GM21360 (cell line): ENCODE results near the gene PAQR6.
"Not testable (repeated sequence)": the region's sequence is repeated elsewhere in the genome, so short reads cannot be mapped to it uniquely, and the experiment has no call there.

Experiments used
- ATAC-seq: cut with Tn5 transposase; IDR thresholded peaks from one replicate; pipeline ENCODE4 v1.9.1; 2021; ENCODE audit warnings: mild to moderate bottlenecking, moderate library complexity; ENCODE audit not compliant: unreplicated experiment

Gene PAQR6

DNA sequence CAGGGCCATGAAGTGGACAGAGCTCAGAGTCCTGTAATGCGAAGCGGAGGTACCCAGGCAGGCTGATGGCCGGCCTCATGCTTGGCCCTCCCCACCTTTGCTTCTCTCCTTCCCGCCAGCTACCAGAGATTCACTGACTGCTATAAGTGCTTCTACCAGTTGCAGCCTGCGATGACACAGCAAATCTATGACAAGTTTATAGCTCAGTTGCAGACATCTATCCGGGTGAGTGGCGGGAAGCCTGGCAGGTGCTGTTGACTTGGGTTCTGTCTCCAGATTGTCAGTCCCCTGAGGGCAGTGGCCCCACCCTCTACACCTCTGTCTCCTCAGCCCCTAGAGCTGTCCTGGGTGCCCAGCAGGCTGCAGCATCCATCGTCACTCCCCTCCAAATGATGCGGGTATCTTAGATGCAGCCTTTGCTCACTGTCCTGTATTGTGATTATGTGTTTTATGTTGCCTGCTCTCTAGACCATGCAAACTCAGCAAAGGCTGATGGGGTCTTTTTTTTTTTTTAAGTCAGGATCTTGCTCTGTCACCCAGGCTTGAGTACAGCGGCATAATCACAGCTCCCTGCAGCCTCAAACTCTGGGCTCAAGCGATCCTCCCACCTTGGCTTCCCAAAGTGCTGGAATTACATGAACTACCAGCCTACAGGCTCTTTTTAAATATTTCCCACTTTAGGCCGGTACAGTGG is 15.5 kb downstream of the PAQR6 start:
- ATAC-seq: no peak

GRCh38 chr1:156230473-156230837 is 17.4 kb downstream of the PAQR6 start:
- no peak for ATAC-seq

- no peak for ATAC-seq
Observed at GRCh38 chr1:156229809-156230472, 17.9 kb downstream of the PAQR6 start.

DNA sequence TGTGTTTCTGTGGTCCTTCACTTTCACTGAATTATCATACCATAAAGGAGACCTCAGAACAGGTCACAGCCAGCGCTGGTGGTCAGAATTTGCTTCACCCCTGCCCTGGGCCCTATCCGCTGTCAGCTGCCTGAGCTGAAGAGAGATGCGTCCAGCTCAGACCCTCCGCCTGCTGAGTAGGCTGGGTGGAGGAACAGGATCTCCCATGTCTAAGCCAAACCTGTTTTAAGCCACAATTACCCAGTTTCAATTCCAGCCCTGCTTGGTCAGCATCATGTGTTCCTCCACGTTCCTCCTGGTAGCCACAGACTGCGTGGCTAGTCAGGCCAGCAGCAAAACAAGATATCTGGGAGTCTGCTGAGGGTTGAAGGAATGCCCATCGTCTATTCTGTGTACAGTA is 19.4 kb downstream of the PAQR6 start:
- no peak for ATAC-seq

DNA sequence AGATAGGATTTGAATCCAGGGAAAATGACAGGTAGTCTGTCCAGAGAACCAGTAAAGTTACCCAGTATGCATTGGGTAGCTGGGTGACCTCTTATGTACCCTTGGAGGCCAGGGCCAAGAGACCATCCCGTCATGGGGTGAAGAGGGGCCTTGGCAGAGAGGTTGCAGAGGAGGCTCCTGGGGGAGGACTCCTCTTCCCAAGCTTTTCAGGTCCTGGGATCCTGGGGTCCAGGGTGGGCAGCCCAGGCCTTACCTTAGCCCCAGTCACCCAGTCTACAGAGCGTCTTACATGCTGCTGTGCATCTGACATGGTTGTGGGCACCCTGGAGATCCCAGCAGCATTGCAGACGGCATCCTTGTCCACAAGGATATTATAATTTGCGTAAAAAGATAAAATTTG is 21.1 kb downstream of the PAQR6 start:
- no peak for ATAC-seq

- peak; percentile 72 for ATAC-seq
Observed at GRCh38 chr1:156226116-156226538, 21.7 kb downstream of the PAQR6 start.

- no peak for ATAC-seq
Observed at GRCh38 chr1:156225677-156226014, 22.2 kb downstream of the PAQR6 start.

GRCh38 chr1:156221986-156222692 is 25.7 kb downstream of the PAQR6 start:
- no peak for ATAC-seq

DNA sequence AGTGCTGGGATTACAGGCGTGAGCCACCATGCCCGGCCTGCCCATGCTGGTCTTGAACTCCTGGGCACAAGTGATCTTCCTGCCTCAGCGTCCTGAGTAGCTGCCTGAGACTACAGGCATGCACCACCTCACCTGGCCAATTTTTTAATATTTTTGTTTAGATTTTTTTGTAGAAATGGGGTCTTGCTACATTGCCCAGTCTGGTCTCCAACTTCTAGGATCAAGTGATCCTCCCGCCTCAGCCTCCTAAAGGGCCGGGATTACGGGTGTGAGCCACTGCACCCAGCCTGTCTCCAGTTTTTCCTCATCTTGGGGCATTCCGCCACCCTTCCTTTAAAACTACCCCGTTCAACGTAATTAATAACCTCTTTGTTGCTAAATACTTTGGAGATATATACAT is 27.6 kb downstream of the PAQR6 start:
- ATAC-seq: no peak

DNA sequence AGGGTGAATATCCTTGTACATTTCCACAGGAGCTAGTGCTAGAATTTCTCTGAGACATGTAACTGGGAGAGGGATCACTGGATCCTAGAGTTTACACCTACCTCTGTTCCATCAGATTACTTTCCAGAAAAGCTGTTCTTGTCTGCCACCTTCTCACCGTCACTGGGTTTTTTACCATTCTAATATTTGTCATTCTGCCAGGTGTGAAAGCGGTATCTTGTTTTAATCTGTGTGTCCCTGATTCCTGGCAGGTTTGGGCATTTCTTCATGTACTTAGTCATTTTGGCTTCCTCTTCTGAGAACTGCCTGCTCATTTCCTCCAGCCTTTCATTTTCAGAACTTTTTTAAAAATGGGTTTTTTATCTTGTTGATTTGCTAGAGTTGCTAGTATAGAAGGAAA is 30.0 kb downstream of the PAQR6 start:
- no peak for ATAC-seq

GRCh38 chr1:156216361-156217086 is 31.3 kb downstream of the PAQR6 start:
- not testable (repeated sequence) for ATAC-seq

DNA sequence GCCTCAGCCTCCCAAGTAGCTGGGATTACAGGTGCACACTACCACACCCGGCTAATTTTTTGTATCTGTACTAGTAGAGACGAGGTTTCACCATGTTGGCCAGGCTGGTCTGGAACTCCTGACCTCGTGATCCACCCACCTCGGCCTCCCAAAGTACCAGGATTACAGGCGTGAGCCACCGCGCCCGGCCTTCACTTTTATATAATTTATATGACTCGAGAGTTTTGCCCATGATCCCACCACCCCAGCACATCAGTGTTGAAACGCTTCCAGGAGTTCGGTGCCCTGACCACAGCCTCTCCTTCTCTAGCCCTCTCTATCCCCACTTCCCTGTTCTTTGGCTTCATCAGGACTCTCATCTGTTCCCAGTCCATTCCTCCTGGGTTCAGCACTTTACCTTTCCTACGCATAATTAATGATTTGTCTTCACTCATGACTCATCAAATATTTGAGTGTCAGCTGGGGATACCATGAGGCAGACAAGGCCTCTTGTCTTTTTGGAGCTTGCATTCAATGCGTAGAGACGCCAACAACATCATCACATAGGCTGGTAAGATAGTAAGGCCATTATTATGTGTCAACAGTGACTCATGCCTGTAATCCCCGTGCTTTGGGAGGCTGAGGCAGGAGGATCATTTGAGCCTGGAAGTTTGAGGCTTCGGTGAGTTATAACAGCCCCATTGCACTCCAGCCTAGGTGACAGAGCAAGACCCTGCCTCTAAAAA is 33.7 kb downstream of the PAQR6 start:
- ATAC-seq: no peak

DNA sequence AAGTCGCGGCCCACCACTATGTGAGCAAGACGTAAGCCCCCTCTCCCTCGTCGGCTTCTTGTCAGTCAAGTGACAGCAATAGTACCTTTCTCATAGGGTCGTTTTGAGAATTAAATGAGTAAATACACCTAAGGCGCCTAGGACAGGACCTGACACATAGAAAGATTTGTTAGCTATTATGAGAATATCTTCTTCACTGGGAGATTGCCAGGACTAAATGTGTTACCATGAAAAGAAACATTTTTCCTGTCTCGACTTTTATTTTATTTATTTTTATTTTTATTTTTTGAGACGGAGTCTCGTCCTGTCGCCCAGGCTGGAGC is 34.3 kb downstream of the PAQR6 start:
- no peak for ATAC-seq

DNA sequence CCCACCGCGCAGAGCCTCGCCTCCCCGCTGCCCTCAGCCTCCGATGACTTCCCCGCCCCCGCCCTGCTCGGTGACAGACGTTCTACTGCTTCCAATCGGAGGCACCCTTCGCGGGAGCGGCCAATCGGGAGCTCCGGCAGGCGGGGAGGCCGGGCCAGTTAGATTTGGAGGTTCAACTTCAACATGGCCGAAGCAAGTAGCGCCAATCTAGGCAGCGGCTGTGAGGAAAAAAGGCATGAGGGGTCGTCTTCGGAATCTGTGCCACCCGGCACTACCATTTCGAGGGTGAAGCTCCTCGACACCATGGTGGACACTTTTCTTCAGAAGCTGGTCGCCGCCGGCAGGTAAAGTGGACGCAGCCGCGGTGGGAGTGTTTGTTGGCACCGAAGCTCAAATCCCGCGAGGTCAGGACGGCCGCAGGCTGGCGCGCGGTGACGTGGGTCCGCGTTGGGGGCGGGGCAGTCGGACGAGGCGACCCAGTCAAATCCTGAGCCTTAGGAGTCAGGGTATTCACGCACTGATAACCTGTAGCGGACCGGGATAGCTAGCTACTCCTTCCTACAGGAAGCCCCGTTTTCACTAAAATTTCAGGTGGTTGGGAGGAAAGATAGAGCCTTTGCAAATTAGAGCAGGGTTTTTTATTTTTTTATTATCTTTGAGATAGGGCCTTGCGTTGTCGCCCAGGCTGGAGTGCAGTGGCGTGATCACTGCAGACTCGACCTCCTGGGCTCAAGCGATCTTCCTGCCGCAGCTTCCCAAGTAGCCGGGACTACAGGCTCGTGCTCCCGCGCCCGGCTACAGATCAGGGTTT is 34.8 kb downstream of the PAQR6 start, which contains the start of gene PMF1:
TSS of gene PMF1 (plus strand) at position 175 of the 811 bp plus-strand sequence. CDS start at position 184, 9 bp downstream.
- ATAC-seq: peak; percentile 84

GRCh38 chr1:156212130-156212529 is 35.7 kb downstream of the PAQR6 start:
- no peak for ATAC-seq

DNA sequence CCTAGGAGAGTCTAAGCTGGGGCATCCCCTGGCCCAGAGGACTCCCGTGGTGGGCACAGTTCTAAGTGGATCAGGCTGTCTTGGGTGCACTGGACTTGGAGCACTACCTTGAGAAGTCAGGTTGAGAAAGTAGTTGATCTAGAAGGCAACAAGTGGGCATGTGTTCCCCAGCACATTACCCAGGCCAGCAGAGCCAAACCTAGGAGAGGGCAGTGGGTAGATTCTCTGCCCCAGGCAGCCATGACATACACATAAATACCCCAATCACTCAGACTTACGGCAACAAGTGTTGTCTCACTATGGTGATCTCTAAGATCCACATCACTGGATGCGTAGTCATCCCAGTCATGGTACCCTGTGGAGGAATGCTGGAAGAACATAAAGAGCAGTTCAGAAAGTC is 36.6 kb downstream of the PAQR6 start:
- ATAC-seq: no peak

GRCh38 chr1:156204686-156205085 is 43.2 kb downstream of the PAQR6 start:
- ATAC-seq: no peak

DNA sequence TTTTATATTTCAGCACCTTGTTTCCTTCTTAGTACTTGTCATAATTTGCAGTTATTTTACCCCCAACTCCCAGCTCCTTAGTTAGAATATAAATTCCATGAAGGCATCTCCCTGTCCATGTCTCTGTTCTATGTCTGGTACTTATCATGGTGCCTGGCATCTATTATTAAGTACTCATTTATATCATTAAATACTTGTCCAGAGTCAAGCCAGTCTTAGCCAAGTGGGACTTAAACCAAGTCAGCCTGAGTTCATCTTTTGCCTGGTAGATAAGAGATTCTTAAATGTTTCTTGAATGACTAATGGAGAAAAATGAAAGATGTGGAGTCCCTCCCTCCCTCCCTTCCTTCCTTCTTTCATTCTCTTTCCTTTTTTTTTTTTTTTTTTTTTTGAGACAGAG is 44.5 kb downstream of the PAQR6 start:
- ATAC-seq: no peak

DNA sequence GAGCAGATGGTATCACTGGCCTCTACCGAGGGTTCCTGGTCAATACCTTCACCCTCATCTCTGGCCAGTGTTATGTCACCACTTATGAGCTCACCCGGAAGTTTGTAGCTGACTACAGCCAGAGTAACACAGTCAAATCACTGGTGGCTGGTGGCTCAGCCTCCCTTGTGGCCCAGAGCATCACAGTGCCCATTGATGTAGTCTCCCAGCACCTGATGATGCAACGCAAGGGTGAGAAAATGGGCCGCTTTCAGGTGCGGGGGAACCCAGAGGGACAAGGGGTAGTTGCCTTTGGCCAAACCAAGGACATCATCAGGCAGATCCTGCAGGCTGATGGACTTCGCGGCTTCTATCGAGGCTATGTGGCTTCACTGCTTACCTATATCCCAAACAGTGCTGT is 47.8 kb downstream of the PAQR6 start:
- ATAC-seq: no peak

DNA sequence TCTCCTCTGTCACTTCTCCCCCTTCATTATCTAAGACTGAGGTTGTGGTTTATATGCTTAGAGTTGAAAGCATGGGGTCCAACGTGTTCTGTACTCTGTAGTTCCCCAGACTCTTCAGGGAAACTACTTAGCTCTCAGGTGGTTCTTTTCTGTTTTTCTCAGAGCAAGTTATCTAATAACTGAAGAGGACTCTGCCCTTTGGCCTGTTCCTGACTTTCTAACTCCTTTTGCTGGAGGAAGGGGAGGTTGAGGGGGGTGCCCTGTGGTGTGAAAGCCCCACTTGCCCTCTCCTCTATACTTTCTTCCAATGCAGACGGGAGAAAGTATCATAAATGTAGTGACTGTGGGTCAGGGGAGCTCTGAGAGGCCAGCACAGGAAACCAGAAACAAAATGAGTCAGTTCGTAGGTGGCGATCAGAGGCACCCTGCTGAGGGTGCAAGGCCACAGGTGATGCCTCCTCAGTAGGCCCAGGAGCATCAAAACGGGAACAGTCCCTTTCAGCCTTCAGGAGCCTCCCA is 49.0 kb downstream of the PAQR6 start:
- ATAC-seq: no peak
